Hepatocyte (in vitro differentiated cells): ENCODE measurements around the gene HSPA9.

ENCODE experiments used
- EZH2 ChIP-seq: fragments of 200-600 bp; sonication (generic); IDR thresholded peaks from 2 replicates; pipeline ENCODE4 v1.6.1; 2016; ENCODE audit warnings: antibody characterized with exemption, mild to moderate bottlenecking, borderline replicate concordance
- TF ChIP-seq, protein P1 (sequence below): fragments of 200-600 bp; sonication (generic); IDR thresholded peaks from 2 replicates; pipeline ENCODE4 v1.5.1; 2016; ENCODE audit warnings: antibody characterized with exemption, mild to moderate bottlenecking; ENCODE audit not compliant: poor library complexity

DNA sequence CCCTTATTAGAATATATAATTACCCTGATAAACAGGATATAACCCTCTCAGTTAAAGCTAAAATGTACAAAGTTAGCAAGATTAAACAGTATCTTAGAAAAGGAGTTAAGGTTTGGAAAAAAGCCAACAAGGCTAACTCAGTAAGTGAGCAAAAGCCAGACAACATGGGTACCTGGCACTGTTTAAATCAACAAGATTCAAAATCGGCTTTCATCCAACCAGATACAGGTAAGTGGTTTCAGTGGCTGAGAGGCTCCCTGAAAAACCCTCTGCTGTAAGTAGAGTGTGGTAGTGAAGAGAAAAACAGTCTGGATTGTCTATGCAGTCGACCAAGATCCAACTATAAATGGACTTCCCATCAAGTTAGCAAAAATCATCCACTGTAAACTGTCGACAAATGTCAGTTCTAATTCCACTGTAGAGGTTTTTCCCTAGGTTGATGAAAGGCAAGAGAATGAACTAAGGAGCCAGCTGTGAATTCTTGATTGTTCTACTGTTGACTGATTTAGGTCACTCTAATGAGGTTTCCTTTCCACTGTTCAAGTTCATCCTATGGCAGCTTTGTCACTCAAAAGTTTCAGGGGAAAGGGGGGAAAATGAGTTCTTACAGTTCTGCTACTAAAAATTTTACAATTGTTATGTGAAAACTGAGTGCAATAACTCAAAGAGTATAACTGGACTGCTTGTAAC is 59.5 kb downstream of the HSPA9 start:
- TF ChIP-seq, protein P1, sequence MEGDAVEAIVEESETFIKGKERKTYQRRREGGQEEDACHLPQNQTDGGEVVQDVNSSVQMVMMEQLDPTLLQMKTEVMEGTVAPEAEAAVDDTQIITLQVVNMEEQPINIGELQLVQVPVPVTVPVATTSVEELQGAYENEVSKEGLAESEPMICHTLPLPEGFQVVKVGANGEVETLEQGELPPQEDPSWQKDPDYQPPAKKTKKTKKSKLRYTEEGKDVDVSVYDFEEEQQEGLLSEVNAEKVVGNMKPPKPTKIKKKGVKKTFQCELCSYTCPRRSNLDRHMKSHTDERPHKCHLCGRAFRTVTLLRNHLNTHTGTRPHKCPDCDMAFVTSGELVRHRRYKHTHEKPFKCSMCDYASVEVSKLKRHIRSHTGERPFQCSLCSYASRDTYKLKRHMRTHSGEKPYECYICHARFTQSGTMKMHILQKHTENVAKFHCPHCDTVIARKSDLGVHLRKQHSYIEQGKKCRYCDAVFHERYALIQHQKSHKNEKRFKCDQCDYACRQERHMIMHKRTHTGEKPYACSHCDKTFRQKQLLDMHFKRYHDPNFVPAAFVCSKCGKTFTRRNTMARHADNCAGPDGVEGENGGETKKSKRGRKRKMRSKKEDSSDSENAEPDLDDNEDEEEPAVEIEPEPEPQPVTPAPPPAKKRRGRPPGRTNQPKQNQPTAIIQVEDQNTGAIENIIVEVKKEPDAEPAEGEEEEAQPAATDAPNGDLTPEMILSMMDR, result no peak
- TF ChIP-seq EZH2, result no peak
